Activated naive CD8-positive, alpha-beta T cell treated with anti-CD3 and anti-CD28 coated beads for 36 hours (primary cell): ENCODE results near the gene SLC25A21. TPM values are rescaled to one million over a fixed set of nuclear protein-coding genes. Genes with fewer than 3 reads are reported as not detected.
"Not testable (repeated sequence)": the region's sequence is repeated elsewhere in the genome, so short reads cannot be mapped to it uniquely, and the experiment has no call there.

Experiments used
- DNase-seq: peaks from one replicate; pipeline ENCODE4 v3.0.0; 2021
- H3K27ac Mint-ChIP-seq: one replicate; pipeline ENCODE4 v1.8.0; 2022; ENCODE audit warnings: mild to moderate bottlenecking, moderate library complexity, mixed read lengths
- H3K27me3 Mint-ChIP-seq: one replicate; pipeline ENCODE4 v1.8.0; 2022; ENCODE audit warnings: mild to moderate bottlenecking, mixed read lengths
- H3K36me3 Mint-ChIP-seq: one replicate; pipeline ENCODE4 v1.8.0; 2021; ENCODE audit warnings: mild to moderate bottlenecking, mixed read lengths
- H3K4me1 Mint-ChIP-seq: one replicate; pipeline ENCODE4 v1.8.0; 2021; ENCODE audit warnings: mixed read lengths
- H3K4me3 Mint-ChIP-seq: one replicate; pipeline ENCODE4 v1.8.0; 2022; ENCODE audit warnings: mild to moderate bottlenecking, moderate library complexity, mixed read lengths
- H3K9me3 Mint-ChIP-seq: one replicate; pipeline ENCODE4 v1.8.0; 2022; ENCODE audit warnings: mixed read lengths
- total RNA-seq, 2 experiments: library from RNA; stranded (reverse); gene quantifications; one replicate each; pipeline ENCODE4 v1.2.3, GENCODE V29; 2021

The SLC25A21 gene
- total RNA-seq, 2 experiments from 2014 or later = not detected

DNA sequence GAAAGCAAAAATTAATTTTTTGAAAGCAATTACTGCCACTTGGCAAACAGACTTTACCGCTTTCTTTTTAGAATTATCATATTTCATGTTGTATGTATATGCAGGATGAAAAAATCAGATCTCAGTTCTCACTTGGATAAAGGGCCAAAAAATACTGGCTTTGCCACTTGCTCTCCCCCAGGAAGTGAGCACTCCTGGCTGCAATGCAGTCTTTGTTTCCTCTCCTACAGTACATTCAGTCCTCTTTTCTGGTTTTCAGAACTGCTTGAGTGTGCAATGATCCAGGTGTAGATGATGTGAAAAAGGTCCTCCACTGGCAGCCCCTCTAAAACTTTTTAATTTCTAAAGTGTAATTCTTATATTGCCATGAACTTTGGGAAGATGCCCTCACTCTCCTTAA is 183.4 kb downstream of the SLC25A21 start:
- Mint-ChIP-seq H3K27ac (no peak overlapping the region), H3K27me3 (no peaks in the 10 kb centered on the region)

DNA sequence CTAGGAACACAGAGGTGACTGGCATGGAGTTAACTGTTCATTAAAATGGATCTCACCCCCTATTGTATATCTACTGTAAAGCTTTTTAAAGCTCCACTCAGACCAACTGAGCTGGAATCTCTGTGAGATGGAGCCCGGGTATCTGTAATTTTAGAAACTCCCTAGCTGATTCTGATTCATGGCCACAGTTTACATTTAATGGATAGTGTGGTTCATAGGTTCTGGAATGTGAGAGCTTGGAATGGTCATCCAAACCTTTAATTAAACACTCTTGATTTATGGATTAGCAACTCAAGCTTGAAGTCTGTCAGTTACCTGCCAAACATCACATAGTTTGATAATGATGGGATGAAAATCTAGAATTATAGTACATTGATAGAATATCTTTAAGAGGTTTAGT is 183.8 kb downstream of the SLC25A21 start:
- H3K27me3 Mint-ChIP-seq = no peaks in the 10 kb centered on the region
- no peaks in the 10 kb centered on the region for H3K36me3 Mint-ChIP-seq
- no peak overlapping the region for H3K4me3 Mint-ChIP-seq
- DNase-seq = no peak
- H3K27ac Mint-ChIP-seq = no peak overlapping the region
- H3K4me1 Mint-ChIP-seq = no peaks in the 10 kb centered on the region
- H3K9me3 Mint-ChIP-seq = no peaks in the 10 kb centered on the region

More for the DNA sequence above, 183.4 kb downstream of the SLC25A21 start:
- Mint-ChIP-seq H3K4me3 (no peak overlapping the region), H3K9me3 (no peaks in the 10 kb centered on the region), H3K36me3 (no peaks in the 10 kb centered on the region), H3K4me1 (no peaks in the 10 kb centered on the region)
- no peak for DNase-seq

DNA sequence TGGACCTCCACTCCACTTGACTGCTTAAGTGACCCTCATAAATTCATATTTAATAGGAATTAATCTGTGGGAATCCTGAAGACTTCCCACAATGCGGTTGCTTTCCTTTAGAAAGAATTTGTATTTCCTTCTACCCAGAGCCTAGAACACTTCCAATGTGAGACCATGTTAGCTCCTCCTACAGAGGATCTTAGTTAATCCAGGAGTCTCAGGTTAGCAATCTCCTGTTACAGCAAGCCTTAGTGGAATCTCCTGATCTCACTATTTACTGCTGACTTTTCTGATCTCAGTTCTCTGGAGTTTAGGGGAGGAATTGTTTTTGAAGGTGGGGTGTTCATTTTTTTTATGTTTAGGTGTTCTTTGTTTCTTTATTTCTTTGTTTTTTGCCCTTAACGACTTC is 186.0 kb downstream of the SLC25A21 start:
- H3K27ac Mint-ChIP-seq = no peak overlapping the region
- H3K9me3 Mint-ChIP-seq = no peaks in the 10 kb centered on the region

DNA sequence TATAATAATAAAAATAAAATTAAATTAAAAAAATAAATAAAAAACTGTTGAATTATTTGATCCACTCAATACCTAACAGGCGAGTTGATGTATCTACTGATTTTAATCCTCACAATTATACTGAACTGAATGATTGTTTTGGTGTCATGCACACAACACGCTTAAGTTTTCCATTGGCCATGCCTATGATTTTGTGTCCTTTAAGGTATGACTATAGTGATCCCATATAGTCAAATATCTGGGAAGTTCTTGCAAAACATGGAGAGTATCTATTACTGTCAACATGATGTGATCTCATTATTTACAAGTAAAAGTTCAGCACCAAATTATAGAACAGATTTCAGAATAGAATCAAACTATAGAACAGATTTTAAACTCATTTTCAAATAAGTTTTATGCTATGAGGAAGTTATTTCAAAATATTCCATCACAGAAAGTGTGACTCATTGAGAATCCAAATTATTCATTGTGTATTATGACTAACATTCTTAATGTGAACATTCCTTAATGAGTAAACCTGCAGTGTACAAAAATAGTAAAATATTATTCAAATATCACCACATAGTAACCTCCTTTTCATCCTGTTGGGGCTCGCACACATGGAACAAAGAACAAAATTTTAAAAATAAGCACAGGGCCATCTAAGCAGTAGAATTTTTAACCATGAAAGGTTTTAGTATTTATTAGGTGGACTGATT is 190.4 kb downstream of the SLC25A21 start:
- Mint-ChIP-seq H3K36me3 (no peaks in the 10 kb centered on the region), H3K27ac (no peak overlapping the region), H3K4me3 (no peak overlapping the region), H3K27me3 (no peaks in the 10 kb centered on the region), H3K4me1 (no peaks in the 10 kb centered on the region), H3K9me3 (peaks cover 3% of the 10 kb centered on the region)
- DNase-seq = no peak

More for the DNA sequence above, 186.0 kb downstream of the SLC25A21 start:
- Mint-ChIP-seq H3K4me3 (no peak overlapping the region), H3K4me1 (no peaks in the 10 kb centered on the region), H3K36me3 (no peaks in the 10 kb centered on the region), H3K27me3 (no peaks in the 10 kb centered on the region)
- DNase-seq = no peak

DNA sequence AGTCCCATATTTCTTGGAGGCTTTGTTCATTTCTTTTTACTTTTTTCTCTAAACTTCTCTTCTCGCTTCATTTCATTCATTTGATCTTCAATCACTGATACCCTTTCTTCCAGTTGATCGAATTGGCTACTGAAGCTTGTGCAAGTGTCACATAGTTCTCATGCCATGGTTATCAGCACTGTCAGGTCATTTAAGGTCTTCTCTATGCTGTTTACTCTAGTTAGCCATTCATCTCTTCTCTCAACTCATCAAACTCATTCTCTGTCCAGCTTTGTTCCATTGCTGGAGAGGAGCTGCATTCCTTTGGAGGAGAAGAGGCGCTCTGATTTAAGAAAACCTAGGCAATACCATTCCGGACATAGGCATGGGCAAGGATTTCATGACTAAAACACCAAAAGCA is 192.0 kb downstream of the SLC25A21 start:
- H3K27ac Mint-ChIP-seq, H3K4me3 Mint-ChIP-seq, H3K27me3 Mint-ChIP-seq, DNase-seq, H3K36me3 Mint-ChIP-seq, H3K9me3 Mint-ChIP-seq, H3K4me1 Mint-ChIP-seq: not testable (repeated sequence)

DNA sequence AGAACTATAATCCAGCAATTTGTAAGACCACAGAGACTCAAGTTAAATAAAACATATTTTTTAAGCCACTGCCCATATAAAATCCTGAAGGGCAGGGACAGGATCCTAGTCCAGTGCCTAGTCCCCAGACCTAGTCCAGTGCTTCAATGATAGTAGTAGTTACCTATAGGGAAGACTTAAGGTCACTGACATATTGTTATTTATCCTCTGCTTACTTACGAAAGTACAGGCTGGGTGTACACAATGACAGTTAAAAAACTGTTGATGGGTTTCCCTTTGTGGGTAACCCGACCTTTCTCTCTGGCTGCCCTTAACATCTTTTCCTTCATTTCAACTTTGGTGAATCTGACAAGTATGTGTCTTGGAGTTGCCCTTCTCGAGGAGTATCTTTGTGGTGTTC is 192.5 kb downstream of the SLC25A21 start:
- Mint-ChIP-seq H3K4me1 (no peaks in the 10 kb centered on the region), H3K27ac (no peak overlapping the region), H3K36me3 (no peaks in the 10 kb centered on the region), H3K9me3 (peaks cover 3% of the 10 kb centered on the region), H3K4me3 (no peak overlapping the region), H3K27me3 (no peaks in the 10 kb centered on the region)
- DNase-seq = no peak

DNA sequence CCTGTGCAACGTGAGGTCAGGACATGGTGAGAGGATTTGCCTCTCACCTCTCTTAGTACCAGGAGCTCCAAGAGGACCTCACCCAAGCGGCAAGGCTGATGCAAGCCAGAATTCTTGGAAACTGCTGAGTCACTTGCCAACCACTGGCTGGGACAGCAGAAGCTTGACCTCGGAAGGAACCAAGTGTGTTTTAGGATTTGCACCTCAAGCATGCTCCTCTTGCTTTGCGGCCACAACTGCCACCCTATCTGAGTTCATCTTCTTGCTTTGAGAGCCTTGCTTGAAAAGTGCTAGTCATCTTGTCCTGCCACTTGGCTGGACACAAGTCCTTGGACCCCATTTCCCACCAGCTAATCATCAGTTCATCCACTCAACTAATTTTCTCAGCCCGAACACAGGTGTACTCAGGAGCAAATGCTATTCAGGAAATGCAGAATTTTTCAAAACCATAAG is 195.8 kb downstream of the SLC25A21 start:
- Mint-ChIP-seq H3K36me3 (no peaks in the 10 kb centered on the region), H3K9me3 (peaks cover 3% of the 10 kb centered on the region), H3K4me3 (no peak overlapping the region), H3K27ac (no peak overlapping the region), H3K4me1 (no peaks in the 10 kb centered on the region), H3K27me3 (peaks cover under 1% of the 10 kb centered on the region)
- no peak for DNase-seq

DNA sequence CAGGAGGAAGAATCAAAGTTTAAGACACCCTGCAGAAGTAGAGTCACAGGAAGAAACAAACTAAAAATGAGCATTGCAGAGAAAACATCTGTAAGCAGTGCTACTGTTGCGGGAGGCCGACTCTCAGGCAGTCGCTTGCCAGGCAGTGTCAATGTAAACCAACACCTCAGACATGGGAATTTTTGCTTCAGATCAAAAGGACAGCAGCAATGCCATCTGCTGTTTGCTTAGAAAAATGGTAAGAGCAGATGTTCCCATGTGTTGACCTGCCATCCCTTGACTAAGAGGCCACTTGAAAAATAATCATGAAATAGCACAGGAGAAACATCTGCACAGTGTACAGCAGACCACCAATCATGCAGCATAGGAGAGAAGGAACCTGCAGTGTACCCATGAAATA is 196.6 kb downstream of the SLC25A21 start:
- Mint-ChIP-seq H3K27me3 (peaks cover 3% of the 10 kb centered on the region), H3K9me3 (peaks cover 1% of the 10 kb centered on the region), H3K36me3 (no peaks in the 10 kb centered on the region), H3K27ac (no peak overlapping the region), H3K4me3 (no peak overlapping the region), H3K4me1 (no peaks in the 10 kb centered on the region)
- DNase-seq = no peak

DNA sequence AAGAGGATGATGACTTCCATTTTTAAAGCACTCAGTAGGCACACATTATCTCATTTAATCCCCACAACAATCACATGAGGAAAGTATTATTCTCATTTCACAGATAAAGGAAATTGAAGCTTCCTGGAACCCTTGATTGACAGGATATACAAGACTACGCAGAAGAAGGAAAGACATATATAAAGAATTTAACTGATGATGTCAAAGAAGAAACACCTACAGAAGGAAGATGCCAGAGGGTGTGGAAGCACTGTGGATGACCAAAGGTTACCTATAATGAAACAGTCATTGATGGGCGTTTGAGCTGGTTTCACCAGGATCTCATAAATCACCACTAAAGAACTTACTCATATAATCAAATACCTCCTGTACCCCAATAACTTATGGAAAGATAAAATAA is 197.4 kb downstream of the SLC25A21 start:
- DNase-seq = no peak
- Mint-ChIP-seq H3K4me1 (no peaks in the 10 kb centered on the region), H3K9me3 (peaks cover 1% of the 10 kb centered on the region), H3K4me3 (no peak overlapping the region), H3K36me3 (no peaks in the 10 kb centered on the region), H3K27me3 (peaks cover 3% of the 10 kb centered on the region), H3K27ac (no peak overlapping the region)

DNA sequence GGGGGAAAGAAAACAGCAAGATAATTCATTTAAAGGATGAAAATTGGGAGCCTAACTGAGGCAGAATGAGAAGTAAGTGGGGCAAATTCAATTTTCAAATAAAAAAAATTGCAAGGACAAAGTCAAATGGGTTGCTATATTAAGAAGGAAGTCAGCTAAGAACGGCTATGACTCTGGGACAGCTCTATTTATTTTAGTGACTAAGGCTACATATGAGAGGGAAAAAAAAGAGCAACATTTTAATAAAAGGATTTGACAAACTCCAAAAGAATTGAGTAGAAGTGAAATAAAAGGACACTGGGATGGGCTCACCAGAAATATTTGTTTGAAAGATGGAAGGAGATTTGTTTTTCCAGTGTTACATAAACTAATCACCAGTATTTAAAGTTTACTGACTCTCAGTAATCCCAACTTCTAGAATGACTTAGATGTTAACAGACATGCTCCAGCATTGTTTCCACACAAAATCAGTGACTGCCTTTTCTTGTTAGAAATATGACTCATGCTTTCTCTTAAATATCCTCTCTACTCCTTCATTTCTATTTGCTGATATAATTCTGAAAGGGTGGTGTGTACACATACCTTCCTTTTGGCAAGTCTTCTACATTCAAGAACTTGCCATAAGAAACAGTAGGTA is 198.5 kb downstream of the SLC25A21 start:
- Mint-ChIP-seq H3K4me1 (no peaks in the 10 kb centered on the region), H3K27ac (no peak overlapping the region), H3K9me3 (no peaks in the 10 kb centered on the region), H3K36me3 (no peaks in the 10 kb centered on the region), H3K4me3 (no peak overlapping the region), H3K27me3 (peaks cover 3% of the 10 kb centered on the region)
- no peak for DNase-seq

DNA sequence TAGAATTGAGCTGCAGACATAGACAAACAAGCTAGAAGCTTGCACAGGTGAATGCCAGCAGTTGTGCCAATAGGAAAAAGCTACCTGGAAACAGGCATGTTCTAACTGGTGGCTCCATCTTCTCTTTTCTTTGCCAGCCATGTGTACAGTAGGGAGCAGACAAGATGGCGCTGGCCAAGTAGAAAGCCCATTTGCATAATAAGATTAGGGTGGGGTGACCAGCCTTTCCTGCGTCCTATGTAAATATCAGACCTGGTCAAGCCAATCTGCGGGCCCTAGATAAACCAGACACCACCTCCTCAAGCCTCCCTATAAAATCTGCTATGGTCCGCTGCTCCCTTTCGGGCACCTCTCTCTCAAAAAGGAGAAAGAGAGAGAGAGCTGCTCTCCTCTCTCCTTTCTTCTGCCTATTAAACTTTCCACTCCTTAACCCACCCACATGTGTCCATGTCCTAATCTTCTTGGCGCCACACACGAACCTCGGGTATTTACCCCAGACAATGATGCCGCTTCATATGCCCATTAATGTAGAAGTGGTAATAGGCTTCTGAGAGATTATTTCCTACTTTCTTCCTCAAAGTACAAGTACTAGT is 201.0 kb downstream of the SLC25A21 start:
- no peak for DNase-seq
- Mint-ChIP-seq H3K9me3 (no peaks in the 10 kb centered on the region), H3K27ac (no peak overlapping the region), H3K4me1 (no peaks in the 10 kb centered on the region), H3K27me3 (peaks cover 3% of the 10 kb centered on the region), H3K36me3 (no peaks in the 10 kb centered on the region), H3K4me3 (no peak overlapping the region)

DNA sequence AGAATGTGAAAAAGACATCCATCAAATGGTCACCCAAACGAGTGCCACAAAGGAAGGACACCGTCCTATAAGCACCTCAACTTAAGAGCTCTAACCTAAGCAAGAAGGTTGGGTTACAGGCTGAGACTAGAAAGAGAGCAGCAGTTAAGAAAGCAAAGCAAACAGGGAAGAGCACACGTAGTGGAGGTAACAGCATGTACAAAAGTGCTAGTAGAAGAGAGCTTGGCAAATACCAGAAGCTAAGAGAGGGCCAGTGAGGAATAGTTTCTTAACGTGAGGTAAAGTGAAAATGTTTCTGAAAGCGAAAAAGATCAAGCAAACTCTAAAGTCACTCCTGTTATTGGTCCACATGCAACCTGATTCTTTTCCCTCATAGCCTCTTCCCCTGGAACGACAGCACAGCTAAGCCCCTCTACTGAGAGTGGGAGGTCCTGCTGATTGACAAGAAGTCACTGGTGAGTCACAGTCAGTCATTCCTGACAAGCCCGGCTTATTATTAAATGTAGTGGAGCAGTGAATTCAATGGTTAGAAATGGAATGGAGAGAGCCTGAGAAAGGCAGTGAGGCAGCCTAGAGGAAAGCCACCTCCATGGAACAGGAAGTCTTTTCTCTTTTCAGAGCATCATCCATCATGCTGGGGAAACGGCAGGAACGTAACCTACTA is 204.4 kb downstream of the SLC25A21 start:
- Mint-ChIP-seq H3K4me3 (no peak overlapping the region), H3K36me3 (no peaks in the 10 kb centered on the region), H3K9me3 (no peaks in the 10 kb centered on the region), H3K27ac (no peak overlapping the region), H3K4me1 (no peaks in the 10 kb centered on the region), H3K27me3 (peaks cover 3% of the 10 kb centered on the region)
- no peak for DNase-seq

DNA sequence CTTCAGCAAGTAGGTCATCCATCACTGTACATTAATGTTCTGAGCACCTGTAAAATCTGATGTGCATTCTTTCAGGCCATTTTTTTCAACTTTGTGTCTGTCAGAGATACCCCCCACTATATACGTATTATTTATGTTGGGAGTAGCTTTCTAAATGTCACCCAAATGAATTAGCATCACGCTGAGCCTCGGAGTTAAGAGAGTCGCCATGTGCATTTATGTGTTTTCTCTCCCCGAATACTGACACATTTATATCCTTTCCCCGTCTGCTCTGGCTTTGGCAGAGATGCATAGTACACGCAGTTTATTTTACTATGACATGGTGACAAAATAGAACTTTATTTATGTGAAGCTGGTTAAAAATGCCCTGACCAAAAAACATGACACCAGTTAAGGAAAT is 216.4 kb downstream of the SLC25A21 start:
- Mint-ChIP-seq H3K4me1 (no peaks in the 10 kb centered on the region), H3K27me3 (peaks cover under 1% of the 10 kb centered on the region), H3K27ac (no peak overlapping the region), H3K36me3 (no peaks in the 10 kb centered on the region), H3K9me3 (no peaks in the 10 kb centered on the region), H3K4me3 (no peak overlapping the region)
- DNase-seq = no peak

DNA sequence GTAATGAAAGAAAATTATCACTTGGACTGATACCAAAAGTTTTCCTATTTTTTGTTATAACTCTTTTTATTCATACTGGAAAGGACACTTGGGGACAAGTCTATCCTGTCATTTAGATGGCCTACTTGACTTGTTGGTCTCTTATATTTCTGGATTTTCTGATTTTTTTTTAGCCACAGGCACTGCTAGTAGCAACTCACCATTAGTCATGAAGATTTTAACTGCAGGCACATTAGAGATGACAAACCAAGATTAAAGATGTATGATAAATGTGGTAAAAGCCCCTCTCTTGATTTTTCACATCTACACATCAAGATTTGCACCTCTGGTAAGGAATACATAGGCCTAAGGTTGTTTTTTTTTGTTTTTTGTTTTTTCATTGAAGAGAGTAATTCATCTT is 217.0 kb downstream of the SLC25A21 start:
- peaks cover 4% of the 10 kb centered on the region for H3K27me3 Mint-ChIP-seq
- H3K9me3 Mint-ChIP-seq = no peaks in the 10 kb centered on the region

DNA sequence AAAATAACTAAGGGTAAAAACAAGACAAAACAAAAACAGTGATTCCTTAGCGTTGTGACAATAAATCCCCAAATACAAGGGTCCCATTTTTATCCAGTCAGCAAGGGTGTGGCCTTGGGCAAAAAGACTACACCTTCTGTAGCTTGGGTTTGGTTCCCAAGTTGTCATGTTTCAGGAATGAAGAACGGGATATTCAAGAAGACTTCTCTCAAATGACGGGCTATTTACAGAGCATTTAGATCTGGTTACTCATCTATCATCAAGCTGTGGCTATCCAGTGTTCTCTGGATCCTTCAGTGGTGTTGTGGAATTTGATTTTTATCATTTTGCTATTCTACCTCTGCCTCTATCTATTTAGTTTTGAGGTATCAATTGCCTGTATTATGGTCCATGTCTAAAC is 219.7 kb downstream of the SLC25A21 start:
- H3K27ac Mint-ChIP-seq = no peak overlapping the region
- H3K4me3 Mint-ChIP-seq = no peak overlapping the region
- no peak for DNase-seq
- no peaks in the 10 kb centered on the region for H3K9me3 Mint-ChIP-seq
- no peaks in the 10 kb centered on the region for H3K36me3 Mint-ChIP-seq
- H3K4me1 Mint-ChIP-seq = no peaks in the 10 kb centered on the region
- peaks cover 8% of the 10 kb centered on the region for H3K27me3 Mint-ChIP-seq

More for the DNA sequence above, 217.0 kb downstream of the SLC25A21 start:
- no peaks in the 10 kb centered on the region for H3K4me1 Mint-ChIP-seq
- H3K36me3 Mint-ChIP-seq = no peaks in the 10 kb centered on the region
- H3K27ac Mint-ChIP-seq = no peak overlapping the region
- no peak overlapping the region for H3K4me3 Mint-ChIP-seq
- no peak for DNase-seq
